22Rv1 (cell line): ENCODE measurements around the gene DNAJC8.

Source experiments
- H3K27ac ChIP-seq: fragments of 450-650 bp; 2 replicates; pipeline ENCODE4 v1.5.1; 2017
- CTCF ChIP-seq: fragments of 450-650 bp; IDR thresholded peaks from 2 replicates; pipeline ENCODE4 v1.5.1; 2017; ENCODE audit warnings: mild to moderate bottlenecking
- ZFX ChIP-seq: fragments of 450-650 bp; IDR thresholded peaks from 2 replicates; pipeline ENCODE4 v1.6.1; 2017; ENCODE audit warnings: antibody characterized with exemption, borderline replicate concordance

DNAJC8 gene

GRCh38 chr1:28200234-28200873 lies 32.5 kb downstream of the DNAJC8 start:
- H3K27ac ChIP-seq = no peak overlapping the region
- TF ChIP-seq CTCF = no peak
- no peak for TF ChIP-seq ZFX

DNA sequence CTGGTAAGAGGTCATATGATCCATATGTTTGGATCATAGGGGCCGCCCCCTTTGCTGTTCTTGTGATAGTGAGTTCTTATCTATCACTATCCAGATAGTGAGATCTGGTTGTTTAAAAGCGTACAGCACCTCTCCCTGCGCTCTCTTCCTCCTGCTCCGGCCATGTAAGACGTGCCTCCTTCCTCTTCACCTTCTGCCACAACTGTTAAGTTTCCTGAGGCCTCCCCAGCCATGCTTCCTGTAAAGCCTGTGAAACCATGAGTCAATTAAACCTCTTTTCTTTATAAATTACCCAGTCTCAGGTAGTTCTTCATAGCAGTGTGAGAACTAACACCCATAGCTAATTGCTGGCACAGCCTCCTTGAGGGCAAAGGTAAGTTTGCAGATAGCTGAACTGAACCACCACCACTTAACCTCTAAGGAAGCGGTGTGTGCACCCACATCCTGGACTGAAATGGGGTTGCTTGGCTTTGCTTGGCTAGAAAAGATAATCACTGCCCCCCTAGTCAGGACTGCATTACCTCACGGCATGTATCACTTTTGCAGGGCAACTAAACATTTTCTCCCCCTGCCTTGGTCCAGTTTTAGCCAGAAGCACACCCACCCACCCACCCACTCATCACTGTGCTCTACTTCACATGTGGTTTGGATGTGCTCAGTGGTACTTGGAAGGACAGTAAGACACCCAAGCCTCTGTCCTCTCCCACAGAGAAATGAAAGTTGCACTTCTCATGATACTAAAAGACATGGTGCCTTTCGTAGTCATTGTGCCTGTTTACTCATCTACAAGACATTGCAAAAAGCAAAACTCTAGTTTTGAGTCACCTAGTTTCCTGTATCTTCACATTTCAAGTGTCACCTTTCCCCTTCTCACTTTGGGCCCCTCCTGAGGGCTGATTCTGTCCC lies 33.2 kb downstream of the DNAJC8 start:
- TF ChIP-seq CTCF (no peak), ZFX (no peak)
- H3K27ac ChIP-seq = no peak overlapping the region

- TF ChIP-seq ZFX (no peak), CTCF (no peak)
- no peak overlapping the region for H3K27ac ChIP-seq
Measured at GRCh38 chr1:28197682-28198415, 35.0 kb downstream of the DNAJC8 start.

DNA sequence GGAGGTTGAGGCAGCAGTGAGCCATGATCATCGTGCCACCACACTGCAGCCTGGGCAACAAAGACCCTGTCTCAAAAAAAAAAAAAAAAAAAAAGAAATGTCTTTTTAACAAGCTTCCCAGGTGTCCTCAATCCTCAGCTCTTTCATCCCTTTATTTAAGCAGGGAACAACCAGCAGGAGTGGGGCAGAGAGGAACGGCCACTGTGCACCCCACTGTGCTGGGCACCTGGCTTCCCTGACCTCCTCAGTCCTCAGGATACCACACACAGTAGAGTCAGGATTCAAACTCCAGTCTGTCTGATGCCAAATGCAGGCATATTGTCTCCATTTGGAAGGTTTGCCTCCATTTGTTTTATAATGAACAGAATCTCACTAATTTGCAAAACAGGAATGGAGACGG lies 36.5 kb downstream of the DNAJC8 start:
- TF ChIP-seq ZFX (no peak), CTCF (no peak)
- H3K27ac ChIP-seq = no peak overlapping the region

DNA sequence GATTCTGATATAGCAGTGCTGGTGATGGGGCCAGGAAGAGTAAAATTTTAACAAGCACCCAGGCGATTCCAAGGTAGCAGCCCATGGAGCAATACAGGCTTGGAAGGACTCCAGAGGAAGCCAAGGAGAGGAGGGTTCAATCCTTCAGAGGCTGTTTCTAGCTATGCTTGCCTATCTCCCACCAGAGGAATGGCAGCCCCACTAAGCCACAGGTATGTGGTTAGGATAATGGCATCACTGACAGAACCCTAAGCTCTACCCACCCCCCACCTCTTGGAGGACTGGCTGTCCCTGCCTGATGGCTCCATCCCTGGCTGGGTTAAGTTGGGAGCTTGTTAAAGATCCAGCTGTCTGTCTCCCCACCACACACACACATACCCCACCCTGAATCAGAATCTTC lies 37.0 kb downstream of the DNAJC8 start:
- no peak for TF ChIP-seq CTCF
- TF ChIP-seq ZFX = no peak
- H3K27ac ChIP-seq = no peak overlapping the region

- TF ChIP-seq ZFX (no peak), CTCF (no peak)
Measured at GRCh38 chr1:28194326-28195035, 38.3 kb downstream of the DNAJC8 start.

More at GRCh38 chr1:28194326-28195035, 38.3 kb downstream of the DNAJC8 start:
- H3K27ac ChIP-seq = no peak overlapping the region
